ENCODE data around the gene PHLPP1.

Gene PHLPP1

GRCh38 chr18:62825382-62825781, 110.0 kb downstream of the PHLPP1 start:
- TF ChIP-seq ZNF433 (tag by site-specific recombination; IDR thresholded peaks at IDR 0.05; ENCODE audit: low read depth) (no peak), ZNF404 (tag by site-specific recombination; IDR thresholded peaks at IDR 0.05) (no peak)
- no peak overlapping the region for H3K27ac ChIP-seq (ENCODE audit: extremely low read depth, low read depth, low read length)
- H3K36me3 ChIP-seq (ENCODE audit: control insufficient read depth in 2 of 2, insufficient read depth in 1 of 2, low read length in 2 of 2) = peaks cover 3 to 4% of the 10 kb centered on the region in 2 experiments; a peak in 2 of 3 replicates
- POLR2A ChIA-PET = no interaction called here
- CTCF ChIA-PET = no interaction called here
- no peaks in the 10 kb centered on the region for H3K9me3 ChIP-seq (ENCODE audit: control insufficient read depth, insufficient read depth, low read depth, low read length)
- peaks cover 6% of the 10 kb centered on the region; the same call in 1 of the 2 replicates for H3K4me1 ChIP-seq (ENCODE audit: control insufficient read depth, insufficient read depth, low read length)
- H3K4me3 ChIP-seq (ENCODE audit: low read depth, low read length) = no peak overlapping the region

GRCh38 chr18:62827397-62827796, 112.1 kb downstream of the PHLPP1 start:
- no peak overlapping the region for H3K27ac ChIP-seq (ENCODE audit: extremely low read depth, low read depth, low read length)
- H3K4me1 ChIP-seq (ENCODE audit: control insufficient read depth, insufficient read depth, low read length) = peaks cover 10% of the 10 kb centered on the region
- TF ChIP-seq IKZF3 (tag by site-specific recombination; IDR thresholded peaks at IDR 0.05) = peak; percentile 55; the same call in 1 of the 2 replicates
- TF ChIP-seq, protein P1, sequence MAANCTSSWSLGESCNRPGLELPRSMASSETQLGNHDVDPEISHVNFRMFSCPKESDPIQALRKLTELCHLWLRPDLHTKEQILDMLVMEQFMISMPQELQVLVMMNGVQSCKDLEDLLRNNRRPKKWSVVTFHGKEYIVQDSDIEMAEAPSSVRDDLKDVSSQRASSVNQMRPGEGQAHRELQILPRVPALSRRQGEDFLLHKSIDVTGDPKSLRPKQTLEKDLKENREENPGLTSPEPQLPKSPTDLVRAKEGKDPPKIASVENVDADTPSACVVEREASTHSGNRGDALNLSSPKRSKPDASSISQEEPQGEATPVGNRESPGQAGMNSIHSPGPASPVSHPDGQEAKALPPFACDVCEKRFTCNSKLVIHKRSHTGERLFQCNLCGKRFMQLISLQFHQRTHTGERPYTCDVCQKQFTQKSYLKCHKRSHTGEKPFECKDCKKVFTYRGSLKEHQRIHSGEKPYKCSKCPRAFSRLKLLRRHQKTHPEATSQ (tag by site-specific recombination; IDR thresholded peaks at IDR 0.05) = no peak
- no peaks in the 10 kb centered on the region for H3K9me3 ChIP-seq (ENCODE audit: control insufficient read depth, insufficient read depth, low read depth, low read length)
- CTCF ChIA-PET = no interaction called here
- POLR2A ChIA-PET = no interaction called here
- no peak overlapping the region for H3K4me3 ChIP-seq (ENCODE audit: low read depth, low read length)
- peaks cover 3 to 4% of the 10 kb centered on the region in 2 experiments; a peak in 2 of 3 replicates for H3K36me3 ChIP-seq (ENCODE audit: control insufficient read depth in 2 of 2, insufficient read depth in 1 of 2, low read length in 2 of 2)

DNA sequence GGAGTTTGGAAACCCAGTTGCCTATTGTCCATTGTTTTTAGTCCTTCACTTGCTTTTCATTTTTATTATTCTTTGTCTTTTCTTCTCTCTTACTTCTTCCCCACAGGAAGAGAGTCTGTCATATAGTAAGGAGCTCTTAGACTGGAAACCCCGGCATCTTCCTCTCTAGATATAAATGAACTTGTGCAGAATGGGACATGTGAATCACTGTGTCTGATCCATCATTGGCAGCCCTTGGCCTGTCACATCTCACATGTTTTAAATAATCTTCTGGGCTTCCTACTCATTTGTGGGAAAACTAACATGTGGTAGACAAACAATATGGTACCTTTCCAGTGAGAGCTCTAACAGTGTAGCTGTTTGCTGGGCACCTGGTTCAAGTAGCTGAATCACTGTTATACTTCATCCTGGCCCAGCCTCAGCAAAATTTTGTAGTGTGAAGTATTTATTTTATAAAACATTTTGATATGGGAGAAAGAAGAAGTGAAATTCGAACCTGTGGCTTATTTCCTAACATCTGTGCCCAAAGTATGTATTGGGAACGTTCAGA, 112.8 kb downstream of the PHLPP1 start:
- Histone ChIP-seq H3K9me3 (ENCODE audit: control insufficient read depth, insufficient read depth, low read depth, low read length) (no peaks in the 10 kb centered on the region), H3K36me3 (ENCODE audit: control insufficient read depth in 2 of 2, insufficient read depth in 1 of 2, low read length in 2 of 2) (peaks cover 3 to 4% of the 10 kb centered on the region in 2 experiments; a peak in 2 of 3 replicates), H3K27ac (ENCODE audit: extremely low read depth, low read depth, low read length) (no peak overlapping the region), H3K4me1 (ENCODE audit: control insufficient read depth, insufficient read depth, low read length) (peaks cover 12% of the 10 kb centered on the region), H3K4me3 (ENCODE audit: low read depth, low read length) (no peak overlapping the region)
- TF ChIP-seq ZNF394 (tag by site-specific recombination; IDR thresholded peaks at IDR 0.05; ENCODE audit: borderline replicate concordance) = no peak
- no peak for TF ChIP-seq ZNF292 (tag by site-specific recombination; IDR thresholded peaks at IDR 0.05; ENCODE audit: borderline replicate concordance, low read depth)
- TF ChIP-seq, protein P2, sequence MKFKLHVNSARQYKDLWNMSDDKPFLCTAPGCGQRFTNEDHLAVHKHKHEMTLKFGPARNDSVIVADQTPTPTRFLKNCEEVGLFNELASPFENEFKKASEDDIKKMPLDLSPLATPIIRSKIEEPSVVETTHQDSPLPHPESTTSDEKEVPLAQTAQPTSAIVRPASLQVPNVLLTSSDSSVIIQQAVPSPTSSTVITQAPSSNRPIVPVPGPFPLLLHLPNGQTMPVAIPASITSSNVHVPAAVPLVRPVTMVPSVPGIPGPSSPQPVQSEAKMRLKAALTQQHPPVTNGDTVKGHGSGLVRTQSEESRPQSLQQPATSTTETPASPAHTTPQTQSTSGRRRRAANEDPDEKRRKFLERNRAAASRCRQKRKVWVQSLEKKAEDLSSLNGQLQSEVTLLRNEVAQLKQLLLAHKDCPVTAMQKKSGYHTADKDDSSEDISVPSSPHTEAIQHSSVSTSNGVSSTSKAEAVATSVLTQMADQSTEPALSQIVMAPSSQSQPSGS (tag by site-specific recombination; IDR thresholded peaks at IDR 0.05; ENCODE audit: low read depth) = no peak
- no peak for TF ChIP-seq EGR2 (tag by site-specific recombination; IDR thresholded peaks at IDR 0.05; ENCODE audit: low read depth)
- no peak for TF ChIP-seq ZNF146 (tag by site-specific recombination; IDR thresholded peaks at IDR 0.05)
- CTCF ChIA-PET = interaction anchor here (0.7 kb wide), 2 partner anchors 17 to 241 kb away, joined by 3 to 4 read pairs; no protein-coding TSS in a partner anchor
- POLR2A ChIA-PET = no interaction called here

DNA sequence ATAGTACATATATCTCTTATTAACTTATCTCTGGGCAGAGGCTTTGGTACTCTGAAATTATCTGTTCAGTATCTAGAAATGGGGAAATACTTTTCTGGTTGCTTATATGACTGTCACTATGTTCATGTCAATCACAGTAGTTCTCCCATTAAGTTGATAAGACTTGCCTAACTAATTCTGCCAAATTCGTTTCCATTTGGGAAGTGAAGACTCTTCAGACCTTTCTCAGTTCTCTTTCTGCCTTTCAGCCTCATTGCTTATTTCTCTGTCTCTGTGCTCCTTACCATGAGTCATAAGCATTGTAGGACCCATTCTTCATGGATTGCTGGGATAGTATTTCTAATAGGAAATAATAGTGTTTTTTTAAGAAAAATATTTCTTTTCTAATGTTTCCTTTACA, 113.5 kb downstream of the PHLPP1 start:
- ChIA-PET CTCF (no interaction called here), POLR2A (no interaction called here)

More for the DNA sequence above, 113.5 kb downstream of the PHLPP1 start:
- Histone ChIP-seq H3K4me3 (ENCODE audit: low read depth, low read length) (no peak overlapping the region), H3K4me1 (ENCODE audit: control insufficient read depth, insufficient read depth, low read length) (peaks cover 12% of the 10 kb centered on the region), H3K9me3 (ENCODE audit: control insufficient read depth, insufficient read depth, low read depth, low read length) (no peaks in the 10 kb centered on the region), H3K27ac (ENCODE audit: extremely low read depth, low read depth, low read length) (no peak overlapping the region), H3K36me3 (ENCODE audit: control insufficient read depth in 2 of 2, insufficient read depth in 1 of 2, low read length in 2 of 2) (peaks cover 3 to 4% of the 10 kb centered on the region in 2 experiments; a peak in 2 of 3 replicates)
- TF ChIP-seq ZNF2 (tag by site-specific recombination; IDR thresholded peaks at IDR 0.05) (no peak), ZNF302 (tag by site-specific recombination; IDR thresholded peaks at IDR 0.05; ENCODE audit: low read depth) (no peak), ZNF114 (tag by site-specific recombination; IDR thresholded peaks at IDR 0.05) (no peak), ZBTB20 (tag by site-specific recombination; IDR thresholded peaks at IDR 0.05) (no peak), HOXA7 (CRISPR knock-in tag; IDR thresholded peaks at IDR 0.05; ENCODE audit: borderline replicate concordance) (no peak), KLF8 (tag by site-specific recombination; IDR thresholded peaks at IDR 0.05) (no peak), ZBTB48 (tag by site-specific recombination; IDR thresholded peaks at IDR 0.05) (no peak), ZBTB1 (tag by site-specific recombination; IDR thresholded peaks at IDR 0.05) (no peak), ZNF571 (tag by site-specific recombination; IDR thresholded peaks at IDR 0.05) (no peak), ZNF10 (tag by site-specific recombination; IDR thresholded peaks at IDR 0.05) (no peak)
- TF ChIP-seq, protein P3, sequence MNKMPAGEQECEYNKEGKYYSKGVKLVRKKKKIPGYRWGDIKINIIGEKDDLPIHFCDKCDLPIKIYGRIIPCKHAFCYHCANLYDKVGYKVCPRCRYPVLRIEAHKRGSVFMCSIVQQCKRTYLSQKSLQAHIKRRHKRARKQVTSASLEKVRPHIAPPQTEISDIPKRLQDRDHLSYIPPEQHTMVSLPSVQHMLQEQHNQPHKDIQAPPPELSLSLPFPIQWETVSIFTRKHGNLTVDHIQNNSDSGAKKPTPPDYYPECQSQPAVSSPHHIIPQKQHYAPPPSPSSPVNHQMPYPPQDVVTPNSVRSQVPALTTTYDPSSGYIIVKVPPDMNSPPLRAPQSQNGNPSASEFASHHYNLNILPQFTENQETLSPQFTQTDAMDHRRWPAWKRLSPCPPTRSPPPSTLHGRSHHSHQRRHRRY (tag by site-specific recombination; IDR thresholded peaks at IDR 0.05) = no peak
- TF ChIP-seq, protein P4, sequence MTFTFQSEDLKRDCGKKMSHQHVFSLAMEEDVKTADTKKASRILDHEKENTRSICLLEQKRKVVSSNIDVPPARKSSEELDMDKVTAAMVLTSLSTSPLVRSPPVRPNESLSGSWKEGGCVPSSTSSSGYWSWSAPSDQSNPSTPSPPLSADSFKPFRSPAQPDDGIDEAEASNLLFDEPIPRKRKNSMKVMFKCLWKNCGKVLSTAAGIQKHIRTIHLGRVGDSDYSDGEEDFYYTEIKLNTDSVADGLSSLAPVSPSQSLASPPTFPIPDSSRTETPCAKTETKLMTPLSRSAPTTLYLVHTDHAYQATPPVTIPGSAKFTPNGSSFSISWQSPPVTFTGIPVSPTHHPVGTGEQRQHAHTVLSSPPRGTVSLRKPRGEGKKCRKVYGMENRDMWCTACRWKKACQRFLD (tag by site-specific recombination; IDR thresholded peaks at IDR 0.05) = no peak
- TF ChIP-seq, protein P5, sequence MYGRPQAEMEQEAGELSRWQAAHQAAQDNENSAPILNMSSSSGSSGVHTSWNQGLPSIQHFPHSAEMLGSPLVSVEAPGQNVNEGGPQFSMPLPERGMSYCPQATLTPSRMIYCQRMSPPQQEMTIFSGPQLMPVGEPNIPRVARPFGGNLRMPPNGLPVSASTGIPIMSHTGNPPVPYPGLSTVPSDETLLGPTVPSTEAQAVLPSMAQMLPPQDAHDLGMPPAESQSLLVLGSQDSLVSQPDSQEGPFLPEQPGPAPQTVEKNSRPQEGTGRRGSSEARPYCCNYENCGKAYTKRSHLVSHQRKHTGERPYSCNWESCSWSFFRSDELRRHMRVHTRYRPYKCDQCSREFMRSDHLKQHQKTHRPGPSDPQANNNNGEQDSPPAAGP (tag by site-specific recombination; IDR thresholded peaks at IDR 0.05) = no peak
